Caco-2 (cell line): ENCODE data around the gene ATOSA. TPM values are rescaled to one million over a fixed set of nuclear protein-coding genes. Genes with fewer than 3 reads are reported as not detected.

Experiments
- BruUV-seq: library from RNA; stranded (reverse); fragments of 400-500 nt; replicated peaks from 2 replicates; lab custom pipeline; 2021; lab: Mats Ljungman, UMichigan
- CTCF ChIA-PET: fragments of 300-600 bp; sonication (Branson Sonifier 250); formaldehyde crosslinking; loops from one replicate; lab custom pipeline; 2022; ENCODE audit warnings: antibody characterized with exemption; lab: Charles Lee
- POLR2A ChIA-PET: fragments of 300-600 bp; sonication (Branson Sonifier 250); formaldehyde crosslinking; loops from one replicate; lab custom pipeline; 2022; ENCODE audit warnings: antibody characterized with exemption; lab: Charles Lee
- DNase-seq, 2 experiments: peaks; one replicate each; pipeline versions ENCODE4 v3.0.0 to v3.0.0-alpha.2; 2020 to 2022
- H3K27me3 ChIP-seq: replicated peaks from 2 replicates; pipeline ENCODE4 v1.6.0; 2011; ENCODE audit warnings: low read length; ENCODE audit not compliant: control insufficient read depth, insufficient read depth
- H3K36me3 ChIP-seq: 2 replicates; pipeline ENCODE4 v1.5.1; 2011; ENCODE audit warnings: low read length; ENCODE audit not compliant: control insufficient read depth, insufficient read depth
- H3K4me1 ChIP-seq: fragments of 250-450 bp; sonication (Bioruptor Pico); 2 replicates; pipeline ENCODE4 v1.5.1; 2020; ENCODE audit warnings: mild to moderate bottlenecking
- H3K4me3 ChIP-seq: 2 replicates; pipeline ENCODE4 v1.5.1; 2011; ENCODE audit warnings: low read depth, mild to moderate bottlenecking, control low read depth, low read length
- H3K9me3 ChIP-seq: fragments of 250-450 bp; sonication (Bioruptor Pico); 2 replicates; pipeline ENCODE4 v1.5.1; 2020; ENCODE audit warnings: mild to moderate bottlenecking, moderate library complexity
- H3K27ac Mint-ChIP-seq: one replicate; pipeline ENCODE4 v1.8.0; 2022; ENCODE audit warnings: mixed read lengths; ENCODE audit not compliant: unreplicated experiment
- H3K27me3 Mint-ChIP-seq: one replicate; pipeline ENCODE4 v1.8.0; 2022; ENCODE audit warnings: mixed read lengths; ENCODE audit not compliant: insufficient read depth, unreplicated experiment
- H3K36me3 Mint-ChIP-seq: one replicate; pipeline ENCODE4 v1.8.0; 2022; ENCODE audit warnings: mild to moderate bottlenecking, mixed read lengths; ENCODE audit not compliant: insufficient read depth, unreplicated experiment
- H3K4me1 Mint-ChIP-seq: one replicate; pipeline ENCODE4 v1.8.0; 2022; ENCODE audit warnings: low read depth, mixed read lengths; ENCODE audit not compliant: unreplicated experiment
- H3K4me3 Mint-ChIP-seq: one replicate; pipeline ENCODE4 v1.8.0; 2022; ENCODE audit warnings: mild to moderate bottlenecking, moderate library complexity, mixed read lengths; ENCODE audit not compliant: unreplicated experiment
- H3K9me3 Mint-ChIP-seq: one replicate; pipeline ENCODE4 v1.8.0; 2022; ENCODE audit warnings: mixed read lengths; ENCODE audit not compliant: unreplicated experiment
- intact Hi-C: fragments of 100-400 bp; cut with micrococcal nuclease; formaldehyde crosslinking; loops from one replicate; pipeline ENCODE4 v1.10.0; 2022; ENCODE audit not compliant: unreplicated experiment
- total RNA-seq: library from RNA; stranded (reverse); gene quantifications from 2 replicates; pipeline ENCODE4 v1.2.3, GENCODE V29; 2022
- TF ChIP-seq, protein P1 (sequence below), 2 experiments: fragments of 200-600 bp in 1 of 2; IDR thresholded peaks; 1 replicate in 1 of 2; 2 replicates in 1 of 2; pipeline versions ENCODE4 v1.5.1 to v1.8.0; 2011 to 2022; ENCODE audit warnings: antibody characterized with exemption in 1 of 2, control low read depth in 1 of 2, inconsistent platforms in 1 of 2, low read depth in 1 of 2, low read length in 1 of 2, mild to moderate bottlenecking in 1 of 2, moderate library complexity in 1 of 2; ENCODE audit not compliant: insufficient read depth in 1 of 2, severe bottlenecking in 1 of 2, unreplicated experiment in 1 of 2

ATOSA gene
- total RNA-seq, 1 experiment from 2014 or later, result 17.6 TPM

DNA sequence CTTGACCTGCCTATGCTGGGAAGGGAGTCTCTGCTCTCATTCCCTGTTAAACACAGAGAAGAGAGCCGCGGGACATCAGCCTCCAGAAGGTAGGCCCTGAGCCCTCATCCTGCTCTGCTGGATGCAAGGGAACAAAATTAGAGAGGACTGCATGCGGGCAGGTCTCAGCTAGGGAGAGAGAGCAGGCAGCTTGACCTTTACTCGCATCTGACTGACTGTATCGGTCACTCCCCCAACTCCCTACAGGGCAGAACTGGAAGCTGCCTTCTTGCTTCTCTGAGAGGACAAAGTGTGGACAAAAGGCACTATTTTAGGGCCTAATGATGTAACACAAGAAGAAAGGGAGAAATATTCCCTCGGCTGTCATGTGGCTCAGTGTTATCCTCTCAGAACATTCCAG, 38.7 kb upstream of the ATOSA start:
- no peaks in the 10 kb centered on the region for H3K27me3 ChIP-seq
- ChIA-PET POLR2A (no interaction called here), CTCF (no interaction called here)
- no peaks in the 10 kb centered on the region for H3K36me3 Mint-ChIP-seq
- TF ChIP-seq, protein P1, sequence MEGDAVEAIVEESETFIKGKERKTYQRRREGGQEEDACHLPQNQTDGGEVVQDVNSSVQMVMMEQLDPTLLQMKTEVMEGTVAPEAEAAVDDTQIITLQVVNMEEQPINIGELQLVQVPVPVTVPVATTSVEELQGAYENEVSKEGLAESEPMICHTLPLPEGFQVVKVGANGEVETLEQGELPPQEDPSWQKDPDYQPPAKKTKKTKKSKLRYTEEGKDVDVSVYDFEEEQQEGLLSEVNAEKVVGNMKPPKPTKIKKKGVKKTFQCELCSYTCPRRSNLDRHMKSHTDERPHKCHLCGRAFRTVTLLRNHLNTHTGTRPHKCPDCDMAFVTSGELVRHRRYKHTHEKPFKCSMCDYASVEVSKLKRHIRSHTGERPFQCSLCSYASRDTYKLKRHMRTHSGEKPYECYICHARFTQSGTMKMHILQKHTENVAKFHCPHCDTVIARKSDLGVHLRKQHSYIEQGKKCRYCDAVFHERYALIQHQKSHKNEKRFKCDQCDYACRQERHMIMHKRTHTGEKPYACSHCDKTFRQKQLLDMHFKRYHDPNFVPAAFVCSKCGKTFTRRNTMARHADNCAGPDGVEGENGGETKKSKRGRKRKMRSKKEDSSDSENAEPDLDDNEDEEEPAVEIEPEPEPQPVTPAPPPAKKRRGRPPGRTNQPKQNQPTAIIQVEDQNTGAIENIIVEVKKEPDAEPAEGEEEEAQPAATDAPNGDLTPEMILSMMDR (IDR thresholded peaks at IDR 0.05; ENCODE audit: insufficient read depth in 1 of 2, low read depth in 1 of 2, low read length in 1 of 2, severe bottlenecking in 1 of 2, unreplicated experiment in 1 of 2), result no peak
- H3K9me3 ChIP-seq, result no peaks in the 10 kb centered on the region
- BruUV-seq, result no TSS peak
- H3K4me3 ChIP-seq, result no peak overlapping the region
- H3K27me3 Mint-ChIP-seq, result no peaks in the 10 kb centered on the region
- H3K4me3 Mint-ChIP-seq, result no peak overlapping the region
- peaks cover 19% of the 10 kb centered on the region for H3K4me1 ChIP-seq
- peaks cover 20% of the 10 kb centered on the region for H3K4me1 Mint-ChIP-seq
- no peaks in the 10 kb centered on the region for H3K36me3 ChIP-seq
- H3K9me3 Mint-ChIP-seq, result no peaks in the 10 kb centered on the region
- intact Hi-C loops, result loop anchor here (1.0 kb wide), 1 partner anchor 9 kb away; no protein-coding TSS in a partner anchor
- DNase-seq, result peak; percentile 42 to 50
- H3K27ac Mint-ChIP-seq, result peak overlapping the region; percentile 83

- POLR2A ChIA-PET, result no interaction called here
These were observed 38.3 kb upstream of the ATOSA start for GRCh38 chr15:52717481-52717880.

DNA sequence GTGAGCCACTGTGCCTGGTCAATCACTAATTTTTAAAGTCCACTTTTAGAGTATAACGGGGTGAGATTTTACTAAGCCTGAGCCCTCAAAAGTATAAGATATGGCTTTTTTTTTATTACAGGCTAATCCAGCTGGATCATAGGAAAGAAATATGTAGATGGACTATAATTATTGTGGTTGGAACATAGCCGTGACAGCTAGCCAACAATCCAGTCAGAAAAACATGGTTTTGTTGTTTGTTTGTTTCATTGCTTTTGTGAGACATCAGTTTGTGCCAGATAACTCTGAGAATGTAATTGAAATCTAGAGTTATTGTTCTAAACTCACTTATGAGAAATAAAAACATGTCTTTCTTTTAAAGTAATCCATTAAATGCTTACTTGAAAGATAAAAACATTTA, 37.3 kb upstream of the ATOSA start:
- no peak for DNase-seq
- H3K27ac Mint-ChIP-seq, result no peak overlapping the region
- peaks cover 20% of the 10 kb centered on the region for H3K4me1 Mint-ChIP-seq
- no TSS peak for BruUV-seq
- peaks cover 19% of the 10 kb centered on the region for H3K4me1 ChIP-seq
- TF ChIP-seq, protein P1 (IDR thresholded peaks at IDR 0.05; ENCODE audit: insufficient read depth in 1 of 2, low read depth in 1 of 2, low read length in 1 of 2, severe bottlenecking in 1 of 2, unreplicated experiment in 1 of 2), result no peak
- ChIA-PET POLR2A (no interaction called here), CTCF (no interaction called here)
- H3K4me3 ChIP-seq, result no peak overlapping the region
- H3K9me3 Mint-ChIP-seq, result no peaks in the 10 kb centered on the region
- H3K27me3 ChIP-seq, result no peaks in the 10 kb centered on the region
- no peaks in the 10 kb centered on the region for H3K9me3 ChIP-seq
- intact Hi-C loops, result no loop called here
- no peaks in the 10 kb centered on the region for H3K36me3 ChIP-seq
- no peak overlapping the region for H3K4me3 Mint-ChIP-seq
- H3K36me3 Mint-ChIP-seq, result no peaks in the 10 kb centered on the region
- no peaks in the 10 kb centered on the region for H3K27me3 Mint-ChIP-seq

More at GRCh38 chr15:52717481-52717880, 38.3 kb upstream of the ATOSA start:
- Histone ChIP-seq H3K4me3 (no peak overlapping the region), H3K27me3 (no peaks in the 10 kb centered on the region), H3K36me3 (no peaks in the 10 kb centered on the region), H3K4me1 (peaks cover 19% of the 10 kb centered on the region), H3K9me3 (no peaks in the 10 kb centered on the region)
- Mint-ChIP-seq H3K27me3 (no peaks in the 10 kb centered on the region), H3K36me3 (no peaks in the 10 kb centered on the region), H3K4me1 (peaks cover 20% of the 10 kb centered on the region), H3K27ac (peak overlapping the region; percentile 83), H3K9me3 (no peaks in the 10 kb centered on the region), H3K4me3 (no peak overlapping the region)
- intact Hi-C loops, result no loop called here
- no peak for DNase-seq
- CTCF ChIA-PET, result no interaction called here
- TF ChIP-seq, protein P1 (IDR thresholded peaks at IDR 0.05; ENCODE audit: insufficient read depth in 1 of 2, low read depth in 1 of 2, low read length in 1 of 2, severe bottlenecking in 1 of 2, unreplicated experiment in 1 of 2), result no peak
- BruUV-seq, result no TSS peak
